Pons (tissue), 1 donor: ENCODE measurements around the gene YJU2.

ENCODE experiments used
- DNase-seq: peaks from one replicate; pipeline ENCODE4 v3.0.0-alpha.2; 2016; ENCODE audit warnings: low spot score

Gene YJU2

GRCh38 chr19:4298810-4299550 is 52.1 kb downstream of the YJU2 start:
- no peak for DNase-seq

- no peak for DNase-seq
Observed at GRCh38 chr19:4300589-4300988, 53.7 kb downstream of the YJU2 start.

- no peak for DNase-seq
Observed at GRCh38 chr19:4301590-4302242, 54.8 kb downstream of the YJU2 start.

- DNase-seq = no peak
Observed at GRCh38 chr19:4302243-4302640, 55.4 kb downstream of the YJU2 start, which contains the start of gene TMIGD2. TSS of gene TMIGD2 (minus strand) at chr19:4302389. CDS start at chr19:4302385, 4 bp downstream.

- DNase-seq = no peak
Observed at GRCh38 chr19:4303819-4304537, 57.1 kb downstream of the YJU2 start.

- DNase-seq = no peak
Observed at GRCh38 chr19:4304538-4305256, 57.8 kb downstream of the YJU2 start, which contains the start of gene FSD1. TSS of gene FSD1 (plus strand) at chr19:4304598. CDS start at chr19:4304747, 149 bp downstream.

- DNase-seq = no peak
Observed at GRCh38 chr19:4305257-4305612, 58.4 kb downstream of the YJU2 start.

GRCh38 chr19:4305659-4306058 is 58.8 kb downstream of the YJU2 start:
- no peak for DNase-seq

- no peak for DNase-seq
Observed at GRCh38 chr19:4310247-4311121, 63.6 kb downstream of the YJU2 start.

- DNase-seq = no peak
Observed at GRCh38 chr19:4313847-4314490, 67.1 kb downstream of the YJU2 start.

GRCh38 chr19:4316956-4317355 is 70.1 kb downstream of the YJU2 start:
- DNase-seq = no peak

- no peak for DNase-seq
Observed at GRCh38 chr19:4318460-4318859, 71.6 kb downstream of the YJU2 start.
